COLO668 (cell line): Measurements from ENCODE around the gene NOXO1.
A peak's percentile ranks its signal among the peaks of the same experiment; 100 is the strongest.
"Not testable (repeated sequence)": the region's sequence is repeated elsewhere in the genome, so short reads cannot be mapped to it uniquely, and the experiment has no call there.

Source experiments
- DNase-seq: peaks from one replicate; lab custom pipeline; 2025; ENCODE audit not compliant: unreplicated experiment; lab: John Stamatoyannopoulos, UW

NOXO1 gene

DNA sequence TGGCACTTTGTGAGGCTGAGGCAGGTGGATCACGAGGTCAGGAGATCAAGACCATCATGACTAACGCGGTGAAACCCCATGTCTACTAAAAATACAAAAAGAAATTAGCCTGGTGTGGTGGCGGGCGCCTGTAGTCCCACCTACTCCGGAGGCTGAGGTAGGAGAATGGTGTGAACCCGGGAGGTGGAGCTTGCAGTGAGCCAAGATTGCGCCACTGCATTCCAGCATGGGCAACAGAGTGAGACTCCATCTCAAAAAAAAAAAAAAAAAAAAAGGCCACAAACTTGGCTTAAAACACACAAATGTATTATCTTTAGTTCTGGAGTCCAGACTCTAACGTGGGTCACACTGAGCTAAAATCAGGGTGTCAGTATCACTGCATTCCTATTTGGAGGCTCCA is 30.5 kb upstream of the NOXO1 start:
- DNase-seq, result not testable (repeated sequence)

- DNase-seq, result peak; percentile 95
Observed at GRCh38 chr16:2009791-2010510, 28.7 kb upstream of the NOXO1 start, which contains the start of gene ZNF598. Gene ZNF598, minus strand, starts transcription at chr16:2009821.

GRCh38 chr16:2009164-2009711 is 28.0 kb upstream of the NOXO1 start:
- DNase-seq, result peak; percentile 52

DNA sequence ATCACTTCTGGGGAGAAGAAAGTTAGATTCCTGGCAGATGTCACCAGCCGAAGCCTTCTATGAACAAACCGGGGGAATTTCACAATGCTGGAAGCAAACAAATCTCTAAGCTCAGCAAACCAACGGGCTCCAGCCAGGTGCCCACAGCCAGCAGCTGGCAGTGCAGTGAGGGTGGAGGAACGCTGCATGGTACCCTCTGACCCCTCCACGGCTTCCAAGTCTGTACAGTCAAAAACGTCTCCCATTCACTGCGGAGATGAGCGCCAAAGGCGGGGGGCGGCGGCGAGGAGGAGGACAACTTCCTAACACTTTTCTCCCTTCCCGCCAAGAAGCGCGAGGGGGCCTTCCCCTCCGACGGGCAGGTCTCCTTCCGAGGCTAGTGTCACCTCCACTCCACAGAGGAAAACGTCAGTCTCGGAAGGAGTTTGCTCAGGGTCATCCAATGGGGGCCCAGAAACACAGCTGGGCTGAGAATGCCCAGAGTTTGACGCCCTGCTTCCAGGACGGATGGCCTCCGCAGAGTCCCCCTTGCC is 27.4 kb upstream of the NOXO1 start:
- DNase-seq, result peak; percentile 49

DNA sequence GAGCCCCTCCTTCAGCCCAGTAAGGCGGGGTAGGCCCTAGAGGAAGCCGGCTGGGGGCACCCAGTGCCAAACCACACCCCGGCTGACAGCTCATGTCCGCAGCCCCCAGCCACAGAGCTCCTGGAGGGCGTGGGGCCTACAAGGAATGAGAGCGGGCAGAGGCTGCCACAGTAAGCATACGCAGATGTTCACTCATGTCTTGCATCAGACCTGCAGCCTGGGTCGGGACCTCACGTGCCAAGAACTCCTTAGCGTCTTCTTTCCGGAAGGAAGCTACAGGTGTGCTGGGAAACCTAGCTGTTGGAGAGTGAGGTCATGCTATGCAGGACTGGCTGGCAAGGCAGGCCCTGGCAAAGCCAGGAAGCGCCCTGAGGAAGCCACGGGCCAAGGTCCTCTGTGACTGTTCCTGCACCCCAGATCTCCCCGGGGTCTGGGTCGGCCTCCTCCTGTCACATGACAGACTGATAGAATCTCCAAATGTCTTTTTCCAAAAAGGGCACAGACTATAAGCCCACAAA is 26.8 kb upstream of the NOXO1 start:
- peak; percentile 65 for DNase-seq

DNA sequence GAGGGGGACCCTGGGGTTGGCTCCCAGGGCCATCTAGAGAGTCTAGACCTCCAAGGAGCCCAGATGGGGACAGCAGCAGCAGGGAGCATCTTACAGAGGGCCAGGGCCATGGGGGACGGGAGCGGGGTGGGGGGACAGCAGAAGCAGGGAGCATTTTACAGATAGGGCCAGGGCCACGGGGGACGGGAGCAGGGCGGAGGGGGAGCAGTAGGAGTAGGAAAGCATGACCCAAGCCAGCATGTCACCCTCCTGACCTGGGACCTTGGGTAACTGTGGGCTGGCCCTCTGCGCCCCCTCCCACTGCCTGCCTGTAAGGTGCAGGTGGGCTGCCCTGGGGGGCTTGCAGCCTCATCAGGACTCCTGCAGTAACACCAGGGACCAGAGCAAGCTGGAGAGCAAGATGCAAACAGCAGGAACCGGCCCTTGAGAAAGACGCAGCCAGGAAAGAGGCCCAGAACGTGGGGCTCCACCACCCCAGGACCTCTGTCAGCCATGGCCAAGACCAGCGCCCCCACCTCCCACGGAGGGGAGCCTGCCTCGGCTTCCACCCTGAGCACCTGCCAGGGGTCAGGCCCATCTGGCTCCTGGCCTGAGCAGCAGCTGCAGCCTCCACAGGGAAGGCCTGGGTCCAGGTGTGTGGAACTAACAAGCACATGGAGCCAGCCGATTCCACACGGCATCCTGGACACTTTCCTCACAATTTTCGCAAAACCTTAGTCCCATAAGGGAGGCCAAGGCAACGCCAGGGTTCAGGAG is 26.0 kb upstream of the NOXO1 start:
- peak; percentile 54 for DNase-seq

- no peak for DNase-seq
Observed at GRCh38 chr16:2006317-2006716, 25.0 kb upstream of the NOXO1 start.

GRCh38 chr16:2005646-2006045 is 24.4 kb upstream of the NOXO1 start:
- DNase-seq, result peak; percentile 24

DNA sequence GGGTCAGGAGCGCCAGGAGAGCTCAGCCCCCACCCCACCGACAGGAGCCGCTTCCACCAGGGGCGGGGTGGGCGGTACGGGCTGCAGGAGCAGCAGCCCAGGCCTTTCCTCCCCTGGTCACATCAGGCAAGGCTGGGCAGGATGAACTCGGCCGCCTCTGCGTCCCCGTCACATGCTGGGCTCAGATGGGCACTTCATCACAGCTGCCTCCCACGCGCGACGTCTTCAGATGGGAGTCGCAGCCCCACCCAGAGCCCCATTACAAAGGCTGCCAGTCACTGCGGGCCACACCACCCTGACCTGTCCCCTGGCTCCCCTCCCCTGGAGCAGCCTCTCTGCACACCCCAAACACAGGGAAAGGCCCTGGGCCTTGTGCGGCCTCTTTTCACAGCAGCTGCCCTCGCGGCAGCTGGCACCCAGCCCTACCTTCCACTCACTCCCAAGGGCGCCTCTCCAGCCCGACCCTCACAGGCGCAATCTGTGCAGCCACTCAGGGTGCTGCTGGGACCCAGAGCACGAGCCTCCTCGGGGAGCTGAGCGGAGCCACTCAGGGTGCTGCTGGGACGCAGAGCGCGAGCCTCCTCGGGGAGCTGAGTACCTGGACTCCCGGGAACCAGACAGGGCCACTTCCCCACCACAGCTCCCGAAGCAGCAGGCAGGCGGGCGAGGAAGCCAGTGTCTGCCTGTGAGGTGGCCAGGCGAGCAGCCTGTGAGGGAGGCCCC is 23.7 kb upstream of the NOXO1 start:
- peak; percentile 57 for DNase-seq

DNA sequence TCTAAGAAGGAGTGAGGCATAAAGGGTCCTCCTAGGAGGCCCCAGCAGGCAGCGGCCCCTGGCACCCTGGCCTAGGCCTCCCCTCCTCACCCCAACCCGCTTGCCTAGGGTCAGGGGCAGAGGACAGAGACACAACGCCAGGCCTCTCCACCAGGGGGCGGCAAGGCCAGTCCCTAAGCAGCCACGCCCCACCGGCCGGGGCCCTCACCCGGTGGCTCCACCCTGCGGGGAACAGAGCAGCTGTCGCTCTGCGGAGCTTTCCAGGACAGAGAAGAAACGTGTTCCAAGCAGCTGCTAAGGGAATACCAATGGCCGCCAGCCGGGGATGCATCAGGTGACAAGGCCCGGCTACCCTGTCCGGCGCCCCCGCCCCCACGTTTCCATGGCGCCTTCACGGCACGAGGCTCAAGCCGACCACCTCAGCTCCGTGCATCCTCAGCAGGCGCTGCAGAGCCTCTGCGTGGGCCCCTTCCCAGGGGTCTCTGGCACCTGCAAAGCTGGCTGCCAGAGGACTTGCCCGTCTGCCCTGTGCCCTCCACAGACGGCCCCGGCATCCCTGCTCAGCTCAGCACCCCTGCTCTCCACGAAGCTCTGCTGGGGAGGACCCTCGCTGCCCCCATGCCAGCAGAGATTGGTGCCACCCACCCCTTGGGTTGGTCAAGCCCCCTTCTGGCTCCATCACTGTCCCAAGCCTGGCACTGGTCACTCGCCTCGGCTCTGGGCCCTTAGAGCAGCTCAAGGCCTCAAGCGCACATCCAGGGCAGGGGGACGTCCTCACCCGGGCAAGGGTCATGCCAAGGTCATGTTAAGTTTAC is 22.8 kb upstream of the NOXO1 start:
- DNase-seq, result peak; percentile 98

- peak; percentile 30 for DNase-seq
Observed at GRCh38 chr16:2003231-2003826, 22.1 kb upstream of the NOXO1 start.

DNA sequence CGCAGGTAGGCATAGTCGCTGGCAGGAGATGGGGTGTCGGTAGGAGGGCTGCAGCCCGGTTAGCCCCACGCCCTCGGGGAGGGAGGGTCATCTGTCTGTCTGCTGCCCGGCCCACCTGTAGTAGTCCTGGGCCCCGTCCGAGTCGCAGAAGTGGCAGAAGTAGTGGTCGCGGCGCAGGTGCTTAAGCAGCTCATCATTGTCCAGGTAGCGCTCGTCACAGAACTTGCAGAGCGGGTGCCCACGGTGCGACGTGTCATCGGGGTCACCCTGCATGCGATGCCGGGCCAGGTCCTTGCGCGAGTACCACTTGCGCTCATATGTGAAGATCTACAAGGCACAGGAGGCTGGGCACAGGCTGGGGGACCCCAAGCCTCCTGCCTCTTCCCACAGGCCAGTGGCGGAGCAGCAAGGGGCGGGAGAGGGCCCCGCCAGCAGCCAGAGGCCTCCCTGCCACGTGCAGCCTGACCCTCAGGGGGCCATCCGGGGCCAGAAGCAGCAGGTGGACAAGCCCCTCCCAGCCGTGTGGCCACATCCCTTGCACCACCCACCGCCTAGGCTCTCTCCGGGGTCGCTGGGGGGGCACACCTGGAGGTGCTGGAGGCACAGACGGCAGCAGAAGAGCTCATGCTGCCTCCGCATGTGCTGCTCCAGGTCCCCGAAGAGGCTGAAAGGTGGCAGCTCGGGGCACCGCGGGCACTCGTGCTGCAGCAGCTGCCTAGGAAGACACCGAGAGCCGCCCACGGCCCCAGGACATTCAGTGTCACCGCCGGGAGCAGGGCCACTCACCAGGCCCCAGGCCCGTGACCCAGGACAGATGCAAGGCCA is 21.3 kb upstream of the NOXO1 start:
- DNase-seq, result no peak

GRCh38 chr16:2001456-2002355 is 20.4 kb upstream of the NOXO1 start:
- no peak for DNase-seq

DNA sequence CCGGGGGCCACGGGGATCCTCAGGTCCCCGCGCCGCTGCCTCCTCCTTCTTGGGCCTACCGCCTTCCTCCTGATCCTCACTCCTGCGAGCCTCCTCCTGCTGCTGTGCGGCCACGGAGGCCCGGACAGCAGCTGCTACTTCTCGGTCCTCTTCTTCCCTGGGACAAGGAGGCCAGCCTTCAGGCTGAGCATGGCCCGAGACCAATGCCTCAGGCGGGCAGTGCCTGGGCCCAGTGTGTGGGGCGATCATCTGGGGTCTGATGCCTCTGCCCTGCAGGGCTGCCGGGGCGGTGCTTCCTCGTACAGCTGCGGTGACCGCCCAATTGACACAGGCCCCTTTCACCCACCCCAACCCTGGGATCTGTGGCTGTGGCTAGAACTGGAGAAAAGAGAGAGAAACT is 19.8 kb upstream of the NOXO1 start:
- DNase-seq, result no peak

GRCh38 chr16:1999866-2000514 is 18.7 kb upstream of the NOXO1 start:
- DNase-seq, result no peak

GRCh38 chr16:1998852-1999801 is 17.9 kb upstream of the NOXO1 start:
- DNase-seq, result no peak
